Ramos (cell line): ENCODE measurements around the gene VPS45.
"Not testable (repeated sequence)": the region's sequence is repeated elsewhere in the genome, so short reads cannot be mapped to it uniquely, and the experiment has no call there.

ENCODE experiments used
- in situ Hi-C: fragments of 300-500 bp; cut with MboI; formaldehyde crosslinking; loops from one replicate; pipeline ENCODE4 v1.14.3; 2022; ENCODE audit warnings: low sequenced_read_pairs; ENCODE audit not compliant: unreplicated experiment

VPS45 gene

DNA sequence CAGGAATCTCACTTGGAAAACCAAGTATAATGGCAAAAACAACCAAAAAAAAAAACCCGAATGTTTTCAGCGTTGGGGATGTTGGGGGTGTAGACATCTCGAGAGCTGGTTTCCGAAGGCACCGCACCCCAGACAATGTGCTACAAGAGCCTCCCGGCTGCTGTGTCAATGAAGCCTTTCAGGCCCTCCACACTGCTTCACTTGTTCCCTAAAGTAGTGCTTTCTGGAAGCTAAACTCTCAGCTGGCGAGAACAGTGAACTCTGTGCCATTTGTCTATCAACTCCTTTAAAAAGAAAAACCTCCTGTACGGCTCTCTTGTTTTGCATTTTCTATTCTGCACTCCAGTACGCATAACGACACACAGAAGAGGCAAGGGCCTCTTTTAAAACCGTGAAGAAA lies 114.7 kb downstream of the VPS45 start:
- in situ Hi-C loops, result no loop called here

DNA sequence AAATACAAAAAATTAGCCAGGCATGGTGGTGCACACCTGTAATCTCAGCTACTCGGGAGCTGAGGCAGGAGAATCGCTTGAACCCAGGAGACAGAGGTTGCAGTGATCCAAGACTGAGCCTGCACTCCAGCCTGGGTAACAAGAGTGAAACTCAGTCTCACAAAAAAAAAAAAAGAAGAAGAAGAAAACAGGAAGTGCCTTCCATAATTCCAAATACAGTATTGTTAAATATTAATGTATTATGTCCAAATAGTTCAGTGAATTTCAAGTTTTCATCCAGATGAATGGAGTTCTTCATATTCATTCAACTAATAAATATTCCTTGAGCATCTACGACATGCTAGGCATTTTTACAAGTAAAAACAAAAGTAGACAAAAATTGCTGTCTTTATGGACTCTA lies 115.5 kb downstream of the VPS45 start:
- in situ Hi-C loops, result no loop called here

DNA sequence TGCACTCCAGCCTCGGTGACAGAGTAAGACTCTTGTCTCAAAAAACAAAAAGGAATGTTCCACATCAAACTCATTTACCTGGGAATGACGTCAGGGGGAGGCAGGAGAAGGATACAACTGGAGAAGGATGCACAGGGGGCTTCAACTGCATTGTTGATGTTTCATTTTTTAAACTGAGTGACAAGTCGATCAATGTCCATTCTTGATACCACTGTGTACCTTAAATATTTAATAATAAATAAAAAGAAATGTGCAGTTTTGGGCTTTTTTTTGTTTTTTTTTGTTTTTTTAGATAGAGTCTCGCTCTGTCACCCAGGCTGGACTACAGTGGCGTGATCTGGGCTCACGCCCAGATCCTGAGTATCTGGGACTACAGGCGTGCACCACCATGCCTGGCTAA lies 117.9 kb downstream of the VPS45 start:
- in situ Hi-C loops, result no loop called here

DNA sequence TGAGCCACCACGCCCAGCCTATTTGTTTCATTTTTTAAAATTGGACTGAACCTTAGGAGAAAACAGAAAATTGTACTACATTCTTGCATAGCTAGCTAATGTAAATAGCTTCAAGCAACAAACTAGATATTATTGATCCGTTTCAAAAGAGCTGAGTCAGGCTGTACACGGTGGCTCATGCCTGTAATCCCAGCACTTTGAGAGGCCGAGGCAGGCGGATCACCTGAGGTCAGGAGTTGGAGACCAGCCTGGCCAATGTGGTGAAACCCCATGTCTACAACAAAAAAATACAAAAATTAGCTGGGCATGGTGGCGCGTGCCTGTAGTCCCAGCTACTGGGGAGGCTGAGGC lies 118.8 kb downstream of the VPS45 start:
- in situ Hi-C loops, result not testable (repeated sequence)

DNA sequence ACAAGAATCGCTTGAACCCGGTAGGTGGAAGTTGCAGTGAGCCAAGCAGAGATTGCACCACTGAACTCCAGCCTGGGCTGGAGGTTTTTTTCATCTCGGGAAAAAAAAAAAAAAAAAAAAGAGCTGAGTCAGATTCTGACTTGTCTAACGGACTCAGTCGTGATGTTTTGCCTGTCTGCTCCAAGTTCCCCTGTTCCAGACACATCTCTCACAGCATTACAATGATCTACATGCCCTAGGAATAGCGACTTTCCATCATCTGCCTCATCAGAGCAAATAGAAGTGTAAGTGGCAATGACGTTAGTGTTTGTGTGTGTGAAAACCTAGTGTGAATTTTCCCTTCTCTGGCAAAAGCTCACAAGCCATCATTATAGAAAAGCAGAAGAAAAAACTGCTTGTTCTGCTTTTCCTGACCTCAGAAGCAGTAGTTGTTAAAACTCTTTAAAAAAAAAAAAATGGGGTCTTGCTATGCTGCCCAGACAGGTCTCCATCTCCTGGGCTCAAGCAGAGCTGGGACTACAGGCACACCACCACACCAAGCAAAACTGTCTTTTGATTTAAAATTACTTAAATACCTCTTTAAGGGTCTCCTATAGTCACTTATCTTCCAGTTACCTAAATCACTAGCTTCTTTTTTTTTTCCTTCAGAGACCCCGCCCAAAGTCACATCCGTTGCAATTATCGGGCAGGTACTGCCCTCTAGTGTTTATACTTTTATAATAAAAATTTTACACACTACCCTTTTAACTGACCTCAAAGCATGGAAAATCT lies 119.4 kb downstream of the VPS45 start:
- in situ Hi-C loops, result no loop called here

DNA sequence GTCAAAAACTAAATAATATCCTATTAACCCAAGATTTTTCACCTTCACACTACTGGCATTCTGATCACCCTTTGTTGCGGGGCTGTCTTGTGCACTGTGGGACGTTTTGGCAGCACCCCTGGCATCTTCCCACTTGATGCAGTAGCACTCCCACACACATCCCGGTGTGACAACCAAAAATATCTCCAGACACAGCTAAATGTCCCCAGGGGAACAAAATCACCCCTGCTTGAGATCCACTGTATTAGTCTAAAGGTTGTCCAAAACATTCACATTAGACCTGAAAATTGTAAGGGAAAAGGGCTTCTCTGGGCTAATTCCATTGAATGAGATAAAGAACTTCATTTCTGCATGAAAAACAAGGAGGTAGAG lies 120.0 kb downstream of the VPS45 start:
- in situ Hi-C loops, result no loop called here

DNA sequence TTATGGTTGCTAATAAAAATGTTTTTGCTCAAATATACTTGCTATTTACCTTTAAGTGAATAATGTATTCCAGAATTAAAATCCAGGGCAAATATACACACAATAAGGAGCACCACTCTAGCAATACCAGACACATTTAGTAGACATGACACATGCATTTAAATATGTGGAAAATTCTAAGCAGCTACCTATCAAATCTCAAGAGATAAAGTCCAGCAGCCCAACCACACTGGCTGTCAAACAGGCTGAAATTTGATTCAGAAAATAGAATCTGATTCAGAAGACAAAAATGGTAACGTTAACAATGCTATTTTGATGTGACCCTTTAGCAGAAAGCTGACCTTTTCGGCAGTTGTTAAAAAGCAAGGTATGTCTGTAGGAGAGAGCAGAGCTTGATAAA lies 124.4 kb downstream of the VPS45 start:
- in situ Hi-C loops, result no loop called here

DNA sequence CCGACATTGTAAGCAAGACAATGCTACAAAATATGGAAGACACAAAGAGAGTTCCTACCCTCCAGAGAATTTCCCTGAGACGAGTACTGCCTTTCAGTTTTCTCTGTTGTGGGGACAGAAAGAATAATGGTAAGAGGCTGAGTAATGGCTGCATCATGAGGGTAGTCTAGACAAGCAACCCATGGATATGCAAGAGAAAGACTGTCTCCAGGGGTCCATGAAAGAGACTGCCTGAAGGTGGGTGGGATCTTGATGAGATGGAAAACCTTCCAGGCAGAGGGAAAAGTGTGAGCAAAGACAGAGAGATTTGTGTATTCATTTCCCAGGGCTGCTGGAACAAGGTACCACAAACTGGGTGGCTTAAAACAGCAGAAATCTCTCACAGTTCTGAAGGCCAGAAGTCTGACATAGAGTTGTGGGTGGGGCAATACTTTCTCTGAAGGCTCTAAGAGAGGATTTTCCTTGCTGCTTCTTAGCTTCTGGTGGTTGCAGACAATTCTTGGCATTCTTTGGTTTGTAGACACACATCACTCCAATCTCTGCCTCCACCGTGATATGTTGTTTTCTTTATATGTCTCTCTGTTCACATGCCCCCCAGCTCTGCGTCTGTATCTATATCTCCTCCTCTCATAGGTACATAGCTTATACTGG lies 126.9 kb downstream of the VPS45 start:
- in situ Hi-C loops, result no loop called here
